H9 (cell line): ENCODE results near the gene ODC1. TPM values are rescaled to one million over a fixed set of nuclear protein-coding genes. Genes with fewer than 3 reads are reported as not detected.
A peak's percentile ranks its signal among the peaks of the same experiment; 100 is the strongest.

Source experiments
- DNase-seq: peaks from one replicate; pipeline ENCODE4 v3.0.0-alpha.2; 2017
- H2AFZ ChIP-seq: one replicate; pipeline ENCODE4 v1.6.1; 2013; ENCODE audit warnings: mild to moderate bottlenecking, low read length, control low read depth, moderate library complexity
- H2AK5ac ChIP-seq: 2 replicates; pipeline ENCODE4 v1.6.1; 2013; ENCODE audit warnings: low read length, control low read depth, mixed read lengths; ENCODE audit not compliant: insufficient read length
- H2BK120ac ChIP-seq: one replicate; pipeline ENCODE4 v1.6.1; 2013; ENCODE audit warnings: low read depth, mild to moderate bottlenecking, low read length, control low read depth, inconsistent platforms; ENCODE audit not compliant: poor library complexity, severe bottlenecking
- H2BK12ac ChIP-seq: 2 replicates; pipeline ENCODE4 v1.6.1; 2013; ENCODE audit warnings: low read length, control low read depth, mixed read lengths, low read depth; ENCODE audit not compliant: insufficient read length
- H2BK15ac ChIP-seq: 2 replicates; pipeline ENCODE4 v1.6.1; 2013; ENCODE audit warnings: low read depth, low read length, control low read depth
- H2BK20ac ChIP-seq: one replicate; pipeline ENCODE4 v1.6.1; 2013; ENCODE audit warnings: low read depth, mild to moderate bottlenecking, low read length, control low read depth, inconsistent platforms; ENCODE audit not compliant: poor library complexity, severe bottlenecking
- H2BK5ac ChIP-seq: 2 replicates; pipeline ENCODE4 v1.6.1; 2013; ENCODE audit warnings: low read length, control low read depth, mixed read lengths; ENCODE audit not compliant: insufficient read length
- H3K14ac ChIP-seq: 2 replicates; pipeline ENCODE4 v1.6.1; 2013; ENCODE audit warnings: low read length, control low read depth; ENCODE audit not compliant: insufficient read depth
- H3K18ac ChIP-seq: 2 replicates; pipeline ENCODE4 v1.6.1; 2013; ENCODE audit warnings: low read depth, mild to moderate bottlenecking, mixed read lengths, low read length, control low read depth; ENCODE audit not compliant: insufficient read length
- H3K23ac ChIP-seq: 2 replicates; pipeline ENCODE4 v1.6.1; 2013; ENCODE audit warnings: low read length, control low read depth, mixed read lengths, low read depth; ENCODE audit not compliant: insufficient read length
- H3K23me2 ChIP-seq: 2 replicates; pipeline ENCODE4 v1.6.1; 2013; ENCODE audit warnings: low read depth, mild to moderate bottlenecking, mixed read lengths, low read length, control low read depth; ENCODE audit not compliant: insufficient read length, poor library complexity, severe bottlenecking
- H3K27ac ChIP-seq: 2 replicates; pipeline ENCODE4 v1.5.1; 2013; ENCODE audit warnings: low read length, control low read depth, mixed read lengths, low read depth; ENCODE audit not compliant: insufficient read length
- H3K27me3 ChIP-seq: 2 replicates; pipeline ENCODE4 v1.6.1; 2013; ENCODE audit warnings: low read length, control low read depth, inconsistent platforms; ENCODE audit not compliant: insufficient read depth
- H3K4ac ChIP-seq: 2 replicates; pipeline ENCODE4 v1.6.1; 2013; ENCODE audit warnings: low read depth, mild to moderate bottlenecking, control low read depth, inconsistent platforms, low read length, moderate library complexity
- H3K4me1 ChIP-seq: 2 replicates; pipeline ENCODE4 v1.6.1; 2013; ENCODE audit warnings: low read length, control low read depth, inconsistent platforms; ENCODE audit not compliant: insufficient read depth
- H3K4me2 ChIP-seq: 2 replicates; pipeline ENCODE4 v1.6.1; 2013; ENCODE audit warnings: low read length, control low read depth, mixed read lengths; ENCODE audit not compliant: insufficient read length, insufficient read depth
- H3K56ac ChIP-seq: 2 replicates; pipeline ENCODE4 v1.6.1; 2013; ENCODE audit warnings: low read depth, mild to moderate bottlenecking, mixed read lengths, low read length, control low read depth; ENCODE audit not compliant: insufficient read length
- H3K79me1 ChIP-seq: 2 replicates; pipeline ENCODE4 v1.6.1; 2013; ENCODE audit warnings: low read depth, mild to moderate bottlenecking, moderate library complexity, low read length, control low read depth, inconsistent platforms; ENCODE audit not compliant: insufficient read depth, poor library complexity, severe bottlenecking
- H3K79me2 ChIP-seq: 2 replicates; pipeline ENCODE4 v1.6.1; 2013; ENCODE audit warnings: low read length, control low read depth, inconsistent platforms; ENCODE audit not compliant: insufficient read depth
- H3K9ac ChIP-seq: 2 replicates; pipeline ENCODE4 v1.6.1; 2013; ENCODE audit warnings: low read length, control low read depth, mixed read lengths; ENCODE audit not compliant: insufficient read length; ENCODE audit errors: extremely low read depth
- H3K9me3 ChIP-seq: one replicate; pipeline ENCODE4 v1.6.1; 2013; ENCODE audit warnings: low read depth, low read length, inconsistent platforms; ENCODE audit not compliant: control insufficient read depth
- H3T11ph ChIP-seq: one replicate; pipeline ENCODE4 v1.6.1; 2013; ENCODE audit warnings: mild to moderate bottlenecking, low read length, control low read depth, inconsistent platforms
- H4K20me1 ChIP-seq: one replicate; pipeline ENCODE4 v1.6.1; 2013; ENCODE audit not compliant: control insufficient read depth, insufficient read length, insufficient read depth
- H4K5ac ChIP-seq: 2 replicates; pipeline ENCODE4 v1.6.1; 2013; ENCODE audit warnings: low read depth, mild to moderate bottlenecking, mixed read lengths, low read length, control low read depth; ENCODE audit not compliant: insufficient read length
- H4K8ac ChIP-seq: replicated peaks from 2 replicates; pipeline ENCODE4 v1.6.1; 2013; ENCODE audit warnings: low read length, control low read depth, mixed read lengths, low read depth; ENCODE audit not compliant: insufficient read length
- H4K91ac ChIP-seq: 2 replicates; pipeline ENCODE4 v1.6.1; 2013; ENCODE audit warnings: low read depth, mild to moderate bottlenecking, moderate library complexity, mixed read lengths, low read length, control low read depth; ENCODE audit not compliant: insufficient read length
- H3K27ac Mint-ChIP-seq, 3 experiments: 2 replicates in 2 of 3; 3 replicates in 1 of 3; pipeline ENCODE4 v1.8.0; 2020 to 2021; ENCODE audit warnings: mixed read lengths in 3 of 3, mild to moderate bottlenecking in 1 of 3, moderate library complexity in 1 of 3
- H3K27me3 Mint-ChIP-seq: 2 replicates; pipeline ENCODE4 v1.8.0; 2021; ENCODE audit warnings: low read depth, mild to moderate bottlenecking, moderate library complexity, mixed read lengths
- H3K36me3 Mint-ChIP-seq, 3 experiments: 2 replicates in 2 of 3; 3 replicates in 1 of 3; pipeline ENCODE4 v1.8.0; 2020 to 2021; ENCODE audit warnings: low read depth in 3 of 3, mixed read lengths in 3 of 3; ENCODE audit not compliant: insufficient read depth in 1 of 3
- H3K4me1 Mint-ChIP-seq, 2 experiments: 2 replicates each; pipeline ENCODE4 v1.8.0; 2020; ENCODE audit warnings: mixed read lengths in 2 of 2
- H3K4me3 Mint-ChIP-seq, 2 experiments: 2 replicates in 1 of 2; 3 replicates in 1 of 2; pipeline ENCODE4 v1.8.0; 2020 to 2021; ENCODE audit warnings: mild to moderate bottlenecking in 2 of 2, mixed read lengths in 2 of 2, moderate library complexity in 1 of 2
- H3K9me3 Mint-ChIP-seq, 2 experiments: 2 replicates in 1 of 2; 3 replicates in 1 of 2; pipeline ENCODE4 v1.8.0; 2020; ENCODE audit warnings: mild to moderate bottlenecking in 2 of 2, mixed read lengths in 2 of 2, moderate library complexity in 1 of 2
- WGBS: extraction: QIAGEN DNeasy Blood & Tissue Kit; methylation state at CpG from one replicate; pipeline ENCODE4 v1.1.7; 2013; ENCODE audit warnings: missing lambda C conversion rate, low lambda C conversion rate, mixed read lengths; ENCODE audit not compliant: insufficient read length; ENCODE audit errors: extremely low coverage; 5-methylcytosine and 5-hydroxymethylcytosine counted together
- total RNA-seq: library from RNA; stranded (reverse); gene quantifications from 2 replicates; pipeline ENCODE4 v1.2.1, GENCODE V29; 2021
- TF ChIP-seq, protein P1 (sequence below): fragments of 200-600 bp; sonication (generic); conservative IDR thresholded peaks from 3 replicates; pipeline ENCODE4 v1.8.0; 2021; ENCODE audit warnings: antibody characterized with exemption, mild to moderate bottlenecking

ODC1 gene
- total RNA-seq, 1 experiment from 2014 or later = 48.3 TPM

- Histone ChIP-seq H4K91ac (no peak overlapping the region), H3K9ac (no peak overlapping the region), H2BK12ac (no peak overlapping the region), H2BK20ac (no peak overlapping the region), H2BK120ac (no peak overlapping the region), H4K8ac (no peak overlapping the region), H3K56ac (no peak overlapping the region), H3K27me3 (no peaks in the 10 kb centered on the region), H3K4me2 (no peak overlapping the region), H2AFZ (no peak overlapping the region), H3T11ph (no peak overlapping the region), H3K9me3 (no peaks in the 10 kb centered on the region), H3K4me1 (no peaks in the 10 kb centered on the region), H3K14ac (no peak overlapping the region), H3K79me1 (no peaks in the 10 kb centered on the region), H3K27ac (no peak overlapping the region), H2BK15ac (no peak overlapping the region), H4K20me1 (no peaks in the 10 kb centered on the region), H3K23ac (no peak overlapping the region), H3K79me2 (no peaks in the 10 kb centered on the region), H3K18ac (no peak overlapping the region), H4K5ac (no peak overlapping the region), H2AK5ac (no peak overlapping the region), H3K23me2 (no peaks in the 10 kb centered on the region), H3K4ac (no peak overlapping the region), H2BK5ac (no peak overlapping the region)
- WGBS = no CpG with 5 or more reads among the region's 13 CpGs
- no peak for DNase-seq
- Mint-ChIP-seq H3K4me3 (no peak overlapping the region), H3K27ac (peak overlapping the region in 1 of 3 experiments; percentile 22; a peak in 1 of 7 replicates), H3K27me3 (peaks cover 7% of the 10 kb centered on the region), H3K4me1 (peaks cover 6% of the 10 kb centered on the region in 2 experiments; a peak in 3 of 4 replicates), H3K36me3 (peaks cover 11 to 23% (median 17%) of the 10 kb centered on the region in 3 experiments; a peak in 6 of 7 replicates), H3K9me3 (peaks cover 0 to 4% of the 10 kb centered on the region in 2 experiments; a peak in 1 of 5 replicates)
- TF ChIP-seq, protein P1, sequence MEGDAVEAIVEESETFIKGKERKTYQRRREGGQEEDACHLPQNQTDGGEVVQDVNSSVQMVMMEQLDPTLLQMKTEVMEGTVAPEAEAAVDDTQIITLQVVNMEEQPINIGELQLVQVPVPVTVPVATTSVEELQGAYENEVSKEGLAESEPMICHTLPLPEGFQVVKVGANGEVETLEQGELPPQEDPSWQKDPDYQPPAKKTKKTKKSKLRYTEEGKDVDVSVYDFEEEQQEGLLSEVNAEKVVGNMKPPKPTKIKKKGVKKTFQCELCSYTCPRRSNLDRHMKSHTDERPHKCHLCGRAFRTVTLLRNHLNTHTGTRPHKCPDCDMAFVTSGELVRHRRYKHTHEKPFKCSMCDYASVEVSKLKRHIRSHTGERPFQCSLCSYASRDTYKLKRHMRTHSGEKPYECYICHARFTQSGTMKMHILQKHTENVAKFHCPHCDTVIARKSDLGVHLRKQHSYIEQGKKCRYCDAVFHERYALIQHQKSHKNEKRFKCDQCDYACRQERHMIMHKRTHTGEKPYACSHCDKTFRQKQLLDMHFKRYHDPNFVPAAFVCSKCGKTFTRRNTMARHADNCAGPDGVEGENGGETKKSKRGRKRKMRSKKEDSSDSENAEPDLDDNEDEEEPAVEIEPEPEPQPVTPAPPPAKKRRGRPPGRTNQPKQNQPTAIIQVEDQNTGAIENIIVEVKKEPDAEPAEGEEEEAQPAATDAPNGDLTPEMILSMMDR = no peak
Observed at GRCh38 chr2:10436583-10437110, 11.5 kb downstream of the ODC1 start.
